Measurements from ENCODE around the gene PNKP.

GRCh38 chr19:49849433-49850220, 17.7 kb downstream of the PNKP start:
- no peak for TF ChIP-seq JUN (IDR thresholded peaks at IDR 0.05; ENCODE audit: low read depth, low read length)
- no peak for TF ChIP-seq RAD21 (IDR thresholded peaks at IDR 0.05 in 1 of 2, conservative IDR thresholded peaks at IDR 0.05 in 1 of 2; ENCODE audit: low read depth in 2 of 2, low read length in 2 of 2)
- TF ChIP-seq, protein P1, sequence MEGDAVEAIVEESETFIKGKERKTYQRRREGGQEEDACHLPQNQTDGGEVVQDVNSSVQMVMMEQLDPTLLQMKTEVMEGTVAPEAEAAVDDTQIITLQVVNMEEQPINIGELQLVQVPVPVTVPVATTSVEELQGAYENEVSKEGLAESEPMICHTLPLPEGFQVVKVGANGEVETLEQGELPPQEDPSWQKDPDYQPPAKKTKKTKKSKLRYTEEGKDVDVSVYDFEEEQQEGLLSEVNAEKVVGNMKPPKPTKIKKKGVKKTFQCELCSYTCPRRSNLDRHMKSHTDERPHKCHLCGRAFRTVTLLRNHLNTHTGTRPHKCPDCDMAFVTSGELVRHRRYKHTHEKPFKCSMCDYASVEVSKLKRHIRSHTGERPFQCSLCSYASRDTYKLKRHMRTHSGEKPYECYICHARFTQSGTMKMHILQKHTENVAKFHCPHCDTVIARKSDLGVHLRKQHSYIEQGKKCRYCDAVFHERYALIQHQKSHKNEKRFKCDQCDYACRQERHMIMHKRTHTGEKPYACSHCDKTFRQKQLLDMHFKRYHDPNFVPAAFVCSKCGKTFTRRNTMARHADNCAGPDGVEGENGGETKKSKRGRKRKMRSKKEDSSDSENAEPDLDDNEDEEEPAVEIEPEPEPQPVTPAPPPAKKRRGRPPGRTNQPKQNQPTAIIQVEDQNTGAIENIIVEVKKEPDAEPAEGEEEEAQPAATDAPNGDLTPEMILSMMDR (IDR thresholded peaks at IDR 0.05; ENCODE audit: control extremely low read depth in 1 of 3, insufficient read depth in 1 of 3, low read depth in 1 of 3, low read length in 3 of 3) = no peak
- no peak for TF ChIP-seq EZH2 (IDR thresholded peaks at IDR 0.05; ENCODE audit: low read depth, low read length, severe bottlenecking)
- TF ChIP-seq SIN3A (conservative IDR thresholded peaks at IDR 0.05 in 1 of 2, IDR thresholded peaks at IDR 0.05 in 1 of 2; ENCODE audit: low read depth in 1 of 2, low read length in 2 of 2) = no peak
- no peak for TF ChIP-seq JUND (IDR thresholded peaks at IDR 0.05; ENCODE audit: low read length)
- no peak for TF ChIP-seq YY1 (IDR thresholded peaks at IDR 0.05; ENCODE audit: low read depth, low read length)
- no peak for TF ChIP-seq GTF2F1 (IDR thresholded peaks at IDR 0.05; ENCODE audit: borderline replicate concordance, low read depth, low read length)
- TF ChIP-seq, protein P2, sequence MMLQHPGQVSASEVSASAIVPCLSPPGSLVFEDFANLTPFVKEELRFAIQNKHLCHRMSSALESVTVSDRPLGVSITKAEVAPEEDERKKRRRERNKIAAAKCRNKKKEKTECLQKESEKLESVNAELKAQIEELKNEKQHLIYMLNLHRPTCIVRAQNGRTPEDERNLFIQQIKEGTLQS (IDR thresholded peaks at IDR 0.05; ENCODE audit: insufficient read depth, low read depth, low read length) = no peak
- no peak for TF ChIP-seq ZNF274 (IDR thresholded peaks at IDR 0.05; ENCODE audit: borderline replicate concordance, extremely low read depth, low read length)
- TF ChIP-seq USF2 (IDR thresholded peaks at IDR 0.05; ENCODE audit: low read length) = no peak
- TF ChIP-seq HDAC2 (IDR thresholded peaks at IDR 0.05; ENCODE audit: borderline replicate concordance in 1 of 2, low read depth in 2 of 2, low read length in 2 of 2) = no peak
- TF ChIP-seq SP1 (IDR thresholded peaks at IDR 0.05; ENCODE audit: low read depth, low read length) = no peak
- TF ChIP-seq POLR2A (IDR thresholded peaks at IDR 0.05; ENCODE audit: control extremely low read depth in 1 of 2, low read depth in 2 of 2, low read length in 2 of 2) = no peak; a peak in 1 of 3 replicates

Measured in H1 (cell line).